ENCODE results near the gene CCDC15.
"Not testable (repeated sequence)": the region's sequence is repeated elsewhere in the genome, so short reads cannot be mapped to it uniquely, and the experiment has no call there.

The CCDC15 gene

GRCh38 chr11:125082611-125083311 is 128.8 kb downstream of the CCDC15 start:
- DNase-seq, result no peak

- no peak for DNase-seq
Observed at GRCh38 chr11:125083312-125084056, 129.5 kb downstream of the CCDC15 start.

GRCh38 chr11:125084057-125084416 is 130.0 kb downstream of the CCDC15 start:
- DNase-seq, result no peak

DNA sequence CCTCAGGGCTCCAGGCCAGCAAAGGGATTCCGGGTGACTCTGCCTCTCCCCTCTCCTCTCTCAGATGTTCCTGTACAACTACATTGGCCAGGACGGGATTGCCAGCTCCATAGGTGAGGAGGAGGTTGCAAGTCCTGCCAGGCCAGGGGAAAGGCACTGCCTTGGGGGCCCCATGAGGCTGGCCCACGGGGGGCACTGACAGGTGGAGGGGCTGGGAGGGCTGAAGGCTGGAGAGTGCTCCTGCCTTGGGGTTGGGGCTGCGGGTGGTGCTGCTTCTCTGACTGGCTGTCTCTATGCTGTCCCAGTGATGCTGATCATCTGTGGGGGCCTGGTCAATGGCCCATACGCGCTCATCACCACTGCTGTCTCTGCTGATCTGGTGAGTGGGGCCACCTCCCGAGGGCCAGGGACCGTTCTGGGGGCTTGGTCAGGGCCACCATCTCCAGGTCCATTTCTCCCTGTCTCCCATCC is 130.8 kb downstream of the CCDC15 start:
- DNase-seq, result no peak

DNA sequence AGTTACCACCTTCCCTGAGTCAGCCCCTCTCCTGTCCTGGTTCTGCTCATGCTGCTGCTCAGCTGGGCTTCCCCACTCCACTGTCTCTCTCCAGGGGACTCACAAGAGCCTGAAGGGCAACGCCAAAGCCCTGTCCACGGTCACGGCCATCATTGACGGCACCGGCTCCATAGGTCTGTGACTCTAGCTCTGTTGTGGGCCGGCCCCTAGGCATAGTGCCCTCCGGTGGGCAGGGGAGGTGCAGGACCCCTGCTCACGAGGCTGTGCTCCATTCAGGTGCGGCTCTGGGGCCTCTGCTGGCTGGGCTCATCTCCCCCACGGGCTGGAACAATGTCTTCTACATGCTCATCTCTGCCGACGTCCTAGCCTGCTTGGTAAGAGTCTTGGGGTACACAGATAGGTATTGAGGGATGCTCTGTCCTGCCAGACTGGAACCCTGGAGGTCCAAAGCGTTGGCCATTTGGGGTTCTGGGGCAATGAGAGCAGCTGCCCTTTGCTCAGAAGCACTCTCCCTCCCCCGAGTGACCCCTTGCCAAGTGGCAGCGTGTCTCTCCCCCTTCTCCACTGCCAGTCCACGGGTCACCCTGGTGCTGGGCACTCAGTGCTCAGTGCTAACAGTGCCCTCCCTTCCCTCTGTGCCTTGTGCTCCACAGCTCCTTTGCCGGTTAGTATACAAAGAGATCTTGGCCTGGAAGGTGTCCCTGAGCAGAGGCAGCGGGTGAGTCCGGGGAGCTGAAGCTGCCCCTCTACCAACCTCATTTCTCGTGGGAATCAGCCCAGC is 131.5 kb downstream of the CCDC15 start:
- no peak for DNase-seq

- no peak for DNase-seq
Observed at GRCh38 chr11:125086633-125087296, 132.8 kb downstream of the CCDC15 start.

DNA sequence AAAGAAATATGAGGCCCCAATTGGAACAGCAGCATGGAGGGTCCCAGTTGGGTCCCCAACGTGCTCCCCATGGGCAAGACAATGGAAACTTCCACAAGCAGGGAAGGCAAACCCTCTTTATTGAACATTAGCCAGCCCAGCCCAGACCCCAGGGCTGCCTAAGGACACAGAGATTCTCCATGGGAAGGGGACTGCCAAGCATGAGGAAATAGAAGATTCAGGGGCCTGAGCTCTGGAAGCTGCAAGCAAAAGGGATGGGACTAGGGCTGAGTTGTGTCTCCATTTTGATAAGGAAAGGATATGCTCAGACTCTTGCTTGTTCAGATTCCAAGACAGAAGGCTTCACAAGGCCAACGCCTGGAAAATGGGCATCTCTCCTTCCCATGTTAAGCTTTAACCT is 134.1 kb downstream of the CCDC15 start:
- DNase-seq, result no peak

DNA sequence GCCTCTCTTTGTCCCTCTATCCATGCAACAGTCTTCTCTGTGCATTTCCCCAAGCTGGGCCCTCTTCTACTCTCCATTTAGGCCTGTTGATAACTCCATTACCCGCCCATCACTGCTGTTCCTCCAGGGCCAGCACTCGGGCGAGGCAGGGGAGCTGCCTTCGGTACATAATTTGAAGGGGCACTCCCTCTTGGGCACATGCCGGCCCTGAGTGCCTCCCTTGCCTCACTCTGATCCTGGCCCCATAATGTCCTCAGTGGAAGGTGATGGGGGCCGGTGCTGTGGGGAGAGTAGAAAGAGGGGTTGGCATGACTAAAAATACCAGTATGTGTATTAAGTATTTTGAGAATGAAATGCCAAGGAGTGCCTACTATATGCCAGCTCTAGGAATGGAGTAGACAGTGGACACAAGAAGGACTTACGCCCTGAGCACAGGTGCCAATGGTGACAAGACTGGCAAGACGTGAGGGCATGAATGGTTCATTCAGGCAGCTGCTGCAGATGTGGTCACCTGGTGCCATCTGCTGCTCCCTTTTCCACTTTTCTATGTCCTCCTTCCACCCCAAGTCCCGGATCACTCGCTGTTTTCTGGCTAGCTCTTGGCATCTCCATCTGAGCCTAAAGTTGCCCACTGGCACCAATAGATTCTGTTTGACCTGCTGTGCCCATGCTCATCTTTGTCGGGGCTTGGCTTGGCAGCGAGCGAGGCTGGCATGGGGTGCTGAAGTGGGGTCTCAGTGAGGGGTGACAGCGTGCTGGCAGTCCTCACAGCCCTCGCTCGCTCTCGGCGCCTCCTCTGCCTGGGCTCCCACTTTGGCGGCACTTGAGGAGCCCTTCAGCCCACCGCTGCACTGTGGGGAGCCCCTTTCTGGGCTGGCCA is 134.8 kb downstream of the CCDC15 start:
- DNase-seq, result no peak

DNA sequence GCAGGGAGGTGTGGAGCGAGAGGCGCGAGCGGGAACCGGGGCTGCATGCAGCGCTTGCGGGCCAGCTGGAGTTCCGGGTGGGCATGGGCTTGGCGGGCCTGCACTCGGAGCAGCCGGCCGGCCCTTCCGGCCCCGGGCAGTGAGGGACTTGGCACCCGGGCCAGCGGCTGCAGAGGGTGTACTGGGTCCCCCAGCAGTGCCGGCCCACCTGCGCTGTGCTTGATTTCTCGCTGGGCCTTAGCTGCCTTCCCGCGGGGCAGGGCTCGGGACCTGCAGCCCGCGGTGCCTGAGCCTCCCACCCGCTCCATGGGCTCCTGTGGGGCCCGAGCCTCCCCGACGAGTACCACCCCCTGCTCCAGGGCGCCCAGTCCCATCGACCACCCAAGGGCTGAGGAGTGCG is 135.5 kb downstream of the CCDC15 start:
- not testable (repeated sequence) for DNase-seq

DNA sequence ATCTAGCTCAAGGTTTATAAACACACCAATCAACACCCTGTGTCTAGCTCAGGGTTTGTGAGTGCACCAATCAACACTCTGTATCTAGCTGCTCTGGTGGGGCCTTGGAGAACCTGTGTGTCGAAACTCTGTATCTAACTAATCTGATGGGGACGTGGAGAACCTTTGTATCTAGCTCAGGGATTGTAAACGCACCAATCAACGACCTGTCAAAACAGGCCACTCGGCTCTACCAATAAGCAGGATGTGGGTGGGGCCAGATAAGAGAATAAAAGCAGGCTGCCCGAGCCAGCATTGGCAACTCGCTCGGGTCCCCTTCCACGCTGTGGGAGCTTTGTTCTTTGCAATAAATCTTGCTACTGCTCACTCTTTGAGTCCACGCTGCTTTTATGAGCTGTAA is 136.1 kb downstream of the CCDC15 start:
- DNase-seq, result not testable (repeated sequence)

GRCh38 chr11:125090816-125091215 is 136.8 kb downstream of the CCDC15 start:
- DNase-seq, result no peak

Measured in NCI-H524 (cell line).